GM12878 (cell line): ENCODE measurements around the gene C16orf46.

Experiments
- ATF2 ChIP-seq: IDR thresholded peaks from 2 replicates; pipeline ENCODE4 v1.6.1; 2012; ENCODE audit warnings: low read length, inconsistent platforms
- ATF3 ChIP-seq: IDR thresholded peaks from 2 replicates; pipeline ENCODE4 v1.6.1; 2011; ENCODE audit warnings: low read depth, mild to moderate bottlenecking, low read length, moderate library complexity, borderline replicate concordance; ENCODE audit errors: extremely low read depth
- CHD2 ChIP-seq: IDR thresholded peaks from 2 replicates; pipeline ENCODE4 v1.6.1; 2011; ENCODE audit warnings: low read depth, low read length, improper control_type of control experiment, borderline replicate concordance
- KAT2A ChIP-seq: conservative IDR thresholded peaks from 2 replicates; pipeline ENCODE4 v1.6.1; 2011; ENCODE audit warnings: low read depth, low read length; ENCODE audit not compliant: control insufficient read depth
- POLR2A ChIP-seq: IDR thresholded peaks from 2 replicates; pipeline ENCODE4 v1.6.1; 2011; ENCODE audit warnings: low read depth, mild to moderate bottlenecking, low read length
- SMC3 ChIP-seq: IDR thresholded peaks from 2 replicates; pipeline ENCODE4 v1.6.1; 2011; ENCODE audit warnings: low read length, improper control_type of control experiment, borderline replicate concordance

- TF ChIP-seq KAT2A (no peak), SMC3 (no peak), POLR2A (no peak), ATF2 (no peak), CHD2 (no peak), ATF3 (no peak)
Observed at GRCh38 chr16:81061871-81062608, 15.0 kb downstream of the C16orf46 start.
